Measurements from ENCODE around the gene KHSRP. TPM values are rescaled to one million over a fixed set of nuclear protein-coding genes. Genes with fewer than 3 reads are reported as not detected.

The KHSRP gene
- 100 to 1,000 TPM; 259 to 312 (median 301) TPM for total RNA-seq (2021; fragmentation: NEBNext Ultra II Directional; extraction: Animal tissue kit (Norgen Biotek cat#: 25700))
- long read RNA-seq, partial matches to known transcripts: 1 of 13 reads
- long read RNA-seq, other reads (novel, unspliced or antisense): 10 of 13 reads

- Mint-ChIP-seq H3K4me3 (peak within 1 kb of the TSS; percentile 96), H3K4me1 (ENCODE audit: low read depth) (peaks cover 26% of the 10 kb centered on the region), H3K9me3 (no peaks in the 10 kb centered on the region), H3K27me3 (ENCODE audit: insufficient read depth) (peaks cover 5% of the 10 kb centered on the region; the same call in 1 of the 2 replicates), H3K36me3 (ENCODE audit: low read depth) (peaks cover 23% of the 10 kb centered on the region), H3K27ac (peak within 1 kb of the TSS; percentile 88)
- TF ChIP-seq CTCF (IDR thresholded peaks at IDR 0.05): no peak
- no peak for DNase-seq
These were observed at the start of gene KHSRP for GRCh38 chr19:6424195-6424938. KHSRP (minus strand) TSS chr19:6424811; CDS start chr19:6424701, 110 bp downstream.

GRCh38 chr19:6473647-6474046 is 49.0 kb upstream of the KHSRP start:
- no peaks in the 10 kb centered on the region for H3K36me3 Mint-ChIP-seq (ENCODE audit: low read depth)
- no peak for DNase-seq
- H3K4me3 Mint-ChIP-seq: no peak overlapping the region
- H3K4me1 Mint-ChIP-seq (ENCODE audit: low read depth): no peaks in the 10 kb centered on the region
- H3K9me3 Mint-ChIP-seq: no peaks in the 10 kb centered on the region
- no peak for TF ChIP-seq CTCF (IDR thresholded peaks at IDR 0.05)
- no peak overlapping the region for H3K27ac Mint-ChIP-seq
- H3K27me3 Mint-ChIP-seq (ENCODE audit: insufficient read depth): peaks cover 11% of the 10 kb centered on the region

GRCh38 chr19:6472713-6473112 is 48.1 kb upstream of the KHSRP start:
- peaks cover 13% of the 10 kb centered on the region for H3K27me3 Mint-ChIP-seq (ENCODE audit: insufficient read depth)
- no peaks in the 10 kb centered on the region for H3K4me1 Mint-ChIP-seq (ENCODE audit: low read depth)
- H3K9me3 Mint-ChIP-seq: no peaks in the 10 kb centered on the region
- no peaks in the 10 kb centered on the region for H3K36me3 Mint-ChIP-seq (ENCODE audit: low read depth)
- TF ChIP-seq CTCF (IDR thresholded peaks at IDR 0.05): no peak
- no peak for DNase-seq
- no peak overlapping the region for H3K4me3 Mint-ChIP-seq
- H3K27ac Mint-ChIP-seq: no peak overlapping the region

GRCh38 chr19:6471076-6471475 is 46.5 kb upstream of the KHSRP start:
- H3K27ac Mint-ChIP-seq: no peak overlapping the region
- no peaks in the 10 kb centered on the region for H3K9me3 Mint-ChIP-seq
- H3K4me3 Mint-ChIP-seq: no peak overlapping the region
- TF ChIP-seq CTCF (IDR thresholded peaks at IDR 0.05): no peak
- no peaks in the 10 kb centered on the region for H3K36me3 Mint-ChIP-seq (ENCODE audit: low read depth)
- no peaks in the 10 kb centered on the region for H3K4me1 Mint-ChIP-seq (ENCODE audit: low read depth)
- peaks cover 16% of the 10 kb centered on the region for H3K27me3 Mint-ChIP-seq (ENCODE audit: insufficient read depth)
- DNase-seq: no peak

GRCh38 chr19:6470173-6470572 is 45.6 kb upstream of the KHSRP start:
- TF ChIP-seq CTCF (IDR thresholded peaks at IDR 0.05): no peak
- peaks cover 21% of the 10 kb centered on the region for H3K27me3 Mint-ChIP-seq (ENCODE audit: insufficient read depth)
- no peak overlapping the region for H3K27ac Mint-ChIP-seq
- no peaks in the 10 kb centered on the region for H3K36me3 Mint-ChIP-seq (ENCODE audit: low read depth)
- H3K9me3 Mint-ChIP-seq: no peaks in the 10 kb centered on the region
- no peak overlapping the region for H3K4me3 Mint-ChIP-seq
- DNase-seq: no peak
- no peaks in the 10 kb centered on the region for H3K4me1 Mint-ChIP-seq (ENCODE audit: low read depth)

All from HFFc6 (cell line).